Activated naive CD4-positive, alpha-beta T cell treated with anti-CD3 and anti-CD28 coated beads, Interleukin-2, amount 10 ng/mL, durations not matched to agents 7 days and 5 days (primary cell): Measurements from ENCODE around the gene TLR10.

Experiments used
- CTCF ChIA-PET: fragments of 350-600 bp; sonication (Branson Sonifier 250); formaldehyde crosslinking; loops from one replicate; lab custom pipeline; 2021; ENCODE audit warnings: antibody characterized with exemption; lab: Charles Lee
- DNase-seq: peaks from one replicate; pipeline ENCODE4 v3.0.0-alpha.2; 2020
- H3K27ac Mint-ChIP-seq: one replicate; pipeline ENCODE4 v1.8.0; 2021; ENCODE audit warnings: mild to moderate bottlenecking, moderate library complexity, mixed read lengths
- H3K27me3 Mint-ChIP-seq: one replicate; pipeline ENCODE4 v1.8.0; 2021; ENCODE audit warnings: mild to moderate bottlenecking, mixed read lengths
- H3K36me3 Mint-ChIP-seq: one replicate; pipeline ENCODE4 v1.8.0; 2021; ENCODE audit warnings: mixed read lengths
- H3K4me1 Mint-ChIP-seq: one replicate; pipeline ENCODE4 v1.8.0; 2021; ENCODE audit warnings: mixed read lengths
- H3K4me3 Mint-ChIP-seq: one replicate; pipeline ENCODE4 v1.8.0; 2021; ENCODE audit warnings: mild to moderate bottlenecking, moderate library complexity, mixed read lengths
- H3K9me3 Mint-ChIP-seq: one replicate; pipeline ENCODE4 v1.8.0; 2021; ENCODE audit warnings: mixed read lengths

TLR10 gene

GRCh38 chr4:38749336-38749735 is 33.5 kb downstream of the TLR10 start:
- CTCF ChIA-PET, result interaction anchor here (1.0 to 2.4 kb wide), 2 partner anchors 10 to 54 kb away, joined by 4 to 5 read pairs; no protein-coding TSS in a partner anchor
- H3K36me3 Mint-ChIP-seq, result peaks cover 17% of the 10 kb centered on the region
- DNase-seq, result no peak
- peaks cover 16% of the 10 kb centered on the region for H3K9me3 Mint-ChIP-seq
- no peaks in the 10 kb centered on the region for H3K4me1 Mint-ChIP-seq
- no peak overlapping the region for H3K4me3 Mint-ChIP-seq
- no peak overlapping the region for H3K27ac Mint-ChIP-seq
- no peaks in the 10 kb centered on the region for H3K27me3 Mint-ChIP-seq

GRCh38 chr4:38747629-38748028 is 35.2 kb downstream of the TLR10 start:
- Mint-ChIP-seq H3K27ac (no peak overlapping the region), H3K4me1 (peaks cover 16% of the 10 kb centered on the region), H3K27me3 (peaks cover 3% of the 10 kb centered on the region), H3K36me3 (peaks cover 17% of the 10 kb centered on the region), H3K9me3 (peaks cover 16% of the 10 kb centered on the region), H3K4me3 (no peak overlapping the region)
- CTCF ChIA-PET, result no interaction called here
- no peak for DNase-seq

- peaks cover 16% of the 10 kb centered on the region for H3K9me3 Mint-ChIP-seq
- H3K4me1 Mint-ChIP-seq, result peaks cover 19% of the 10 kb centered on the region
- DNase-seq, result no peak
- H3K36me3 Mint-ChIP-seq, result peaks cover 15% of the 10 kb centered on the region
- H3K27ac Mint-ChIP-seq, result no peak overlapping the region
- H3K27me3 Mint-ChIP-seq, result peaks cover 9% of the 10 kb centered on the region
- CTCF ChIA-PET, result interaction anchor here (0.7 kb wide), 1 partner anchor 12 kb away, joined by 3 read pairs; no protein-coding TSS in a partner anchor
- no peak overlapping the region for H3K4me3 Mint-ChIP-seq
Measured at GRCh38 chr4:38745881-38746280, 36.9 kb downstream of the TLR10 start.

GRCh38 chr4:38743866-38744265 is 38.9 kb downstream of the TLR10 start:
- H3K9me3 Mint-ChIP-seq, result peaks cover 16% of the 10 kb centered on the region
- CTCF ChIA-PET, result interaction anchor here (1.1 to 1.8 kb wide), 4 partner anchors 13 to 112 kb away, joined by 3 to 7 read pairs (median 4); partner anchors contain the start of gene TLR6
- H3K36me3 Mint-ChIP-seq, result peaks cover 15% of the 10 kb centered on the region
- peaks cover 9% of the 10 kb centered on the region for H3K27me3 Mint-ChIP-seq
- no peak overlapping the region for H3K27ac Mint-ChIP-seq
- no peak for DNase-seq
- no peak overlapping the region for H3K4me3 Mint-ChIP-seq
- peaks cover 19% of the 10 kb centered on the region for H3K4me1 Mint-ChIP-seq

- peaks cover 16% of the 10 kb centered on the region for H3K27me3 Mint-ChIP-seq
- H3K4me3 Mint-ChIP-seq, result no peak overlapping the region
- H3K27ac Mint-ChIP-seq, result no peak overlapping the region
- peaks cover 19% of the 10 kb centered on the region for H3K4me1 Mint-ChIP-seq
- no peaks in the 10 kb centered on the region for H3K36me3 Mint-ChIP-seq
- CTCF ChIA-PET, result interaction anchor here (0.9 kb wide), 1 partner anchor 9 kb away, joined by 3 read pairs; no protein-coding TSS in a partner anchor
- DNase-seq, result no peak
- H3K9me3 Mint-ChIP-seq, result no peaks in the 10 kb centered on the region
Measured at GRCh38 chr4:38740303-38740702, 42.5 kb downstream of the TLR10 start.

- H3K4me3 Mint-ChIP-seq, result no peak overlapping the region
- DNase-seq, result no peak
- H3K36me3 Mint-ChIP-seq, result no peaks in the 10 kb centered on the region
- no peaks in the 10 kb centered on the region for H3K9me3 Mint-ChIP-seq
- H3K27me3 Mint-ChIP-seq, result peaks cover 17% of the 10 kb centered on the region
- CTCF ChIA-PET, result interaction anchor here (0.9 kb wide), 1 partner anchor 8 kb away, joined by 3 read pairs; no protein-coding TSS in a partner anchor
- no peak overlapping the region for H3K27ac Mint-ChIP-seq
- peaks cover 17% of the 10 kb centered on the region for H3K4me1 Mint-ChIP-seq
Measured at GRCh38 chr4:38738940-38739803, 43.6 kb downstream of the TLR10 start.

GRCh38 chr4:38735870-38736269 is 46.9 kb downstream of the TLR10 start:
- no peak overlapping the region for H3K4me3 Mint-ChIP-seq

GRCh38 chr4:38734911-38735310 is 47.9 kb downstream of the TLR10 start:
- H3K27ac Mint-ChIP-seq, result no peak overlapping the region
- peaks cover 8% of the 10 kb centered on the region for H3K27me3 Mint-ChIP-seq
- no peak for DNase-seq
- peaks cover 3% of the 10 kb centered on the region for H3K36me3 Mint-ChIP-seq
- H3K4me3 Mint-ChIP-seq, result no peak overlapping the region
- H3K4me1 Mint-ChIP-seq, result peaks cover 14% of the 10 kb centered on the region
- CTCF ChIA-PET, result interaction anchor here (0.8 to 1.5 kb wide), 3 partner anchors 126 to 555 kb away, joined by 3 to 6 read pairs (median 4); no protein-coding TSS in a partner anchor
- H3K9me3 Mint-ChIP-seq, result peaks cover 12% of the 10 kb centered on the region

More at GRCh38 chr4:38735870-38736269, 46.9 kb downstream of the TLR10 start:
- CTCF ChIA-PET, result interaction anchor here (0.8 to 1.5 kb wide), 3 partner anchors 47 to 556 kb away, joined by 4 to 6 read pairs (median 5); partner anchors contain the start of gene TLR10
- peaks cover 12% of the 10 kb centered on the region for H3K9me3 Mint-ChIP-seq
- DNase-seq, result no peak
- H3K27me3 Mint-ChIP-seq, result peaks cover 8% of the 10 kb centered on the region
- H3K4me1 Mint-ChIP-seq, result peaks cover 6% of the 10 kb centered on the region
- H3K36me3 Mint-ChIP-seq, result peaks cover 3% of the 10 kb centered on the region
- H3K27ac Mint-ChIP-seq, result no peak overlapping the region

GRCh38 chr4:38734446-38734845 is 48.3 kb downstream of the TLR10 start:
- Mint-ChIP-seq H3K27me3 (peaks cover 8% of the 10 kb centered on the region), H3K36me3 (peaks cover 3% of the 10 kb centered on the region), H3K27ac (no peak overlapping the region), H3K4me1 (peaks cover 15% of the 10 kb centered on the region), H3K4me3 (no peak overlapping the region), H3K9me3 (peaks cover 12% of the 10 kb centered on the region)
- CTCF ChIA-PET, result interaction anchor here (1.1 to 1.5 kb wide), 2 partner anchors 159 to 555 kb away, joined by 3 to 6 read pairs; no protein-coding TSS in a partner anchor
- DNase-seq, result no peak

GRCh38 chr4:38733663-38734062 is 49.1 kb downstream of the TLR10 start:
- CTCF ChIA-PET, result interaction anchor here (1.1 kb wide), 1 partner anchor 160 kb away, joined by 3 read pairs; no protein-coding TSS in a partner anchor
- Mint-ChIP-seq H3K36me3 (peaks cover 3% of the 10 kb centered on the region), H3K4me1 (peaks cover 21% of the 10 kb centered on the region), H3K27me3 (peaks cover 8% of the 10 kb centered on the region), H3K9me3 (peaks cover 12% of the 10 kb centered on the region), H3K4me3 (no peak overlapping the region), H3K27ac (no peak overlapping the region)
- no peak for DNase-seq

- no peak overlapping the region for H3K27ac Mint-ChIP-seq
- H3K36me3 Mint-ChIP-seq, result peaks cover 3% of the 10 kb centered on the region
- H3K4me3 Mint-ChIP-seq, result no peak overlapping the region
- H3K9me3 Mint-ChIP-seq, result peaks cover 12% of the 10 kb centered on the region
- peaks cover 7% of the 10 kb centered on the region for H3K27me3 Mint-ChIP-seq
- peak; percentile 87 for DNase-seq
- H3K4me1 Mint-ChIP-seq, result peaks cover 33% of the 10 kb centered on the region
- CTCF ChIA-PET, result interaction anchor here (0.7 to 6.0 kb wide), 17 partner anchors 9 to 662 kb away, joined by 3 to 84 read pairs (median 5); no protein-coding TSS in a partner anchor
Measured at GRCh38 chr4:38730830-38731646, 51.8 kb downstream of the TLR10 start.

- no peak for DNase-seq
- H3K27me3 Mint-ChIP-seq, result peaks cover 3% of the 10 kb centered on the region
- H3K9me3 Mint-ChIP-seq, result peaks cover 12% of the 10 kb centered on the region
- no peak overlapping the region for H3K4me3 Mint-ChIP-seq
- peaks cover 3% of the 10 kb centered on the region for H3K36me3 Mint-ChIP-seq
- peaks cover 33% of the 10 kb centered on the region for H3K4me1 Mint-ChIP-seq
- CTCF ChIA-PET, result interaction anchor here (0.8 to 6.0 kb wide), 13 partner anchors 10 to 661 kb away, joined by 3 to 84 read pairs (median 6); no protein-coding TSS in a partner anchor
- H3K27ac Mint-ChIP-seq, result no peak overlapping the region
Measured at GRCh38 chr4:38730493-38730829, 52.3 kb downstream of the TLR10 start.

GRCh38 chr4:38728631-38729141 is 54.1 kb downstream of the TLR10 start:
- DNase-seq, result peak; percentile 35
- Mint-ChIP-seq H3K36me3 (peaks cover 2% of the 10 kb centered on the region), H3K4me1 (peaks cover 41% of the 10 kb centered on the region), H3K27ac (no peak overlapping the region), H3K27me3 (no peaks in the 10 kb centered on the region), H3K9me3 (peaks cover 10% of the 10 kb centered on the region), H3K4me3 (no peak overlapping the region)
- CTCF ChIA-PET, result interaction anchor here (0.8 to 6.0 kb wide), 8 partner anchors 15 to 666 kb away, joined by 3 to 84 read pairs (median 4); no protein-coding TSS in a partner anchor
